GM20431 (cell line): Measurements from ENCODE around the gene SH2D7.

Experiments used
- in situ Hi-C: fragments of 300-500 bp; cut with MseI, MboI; formaldehyde crosslinking; loops from one replicate; pipeline ENCODE4 v1.15.0; 2020; ENCODE audit warnings: low sequenced_read_pairs; ENCODE audit not compliant: unreplicated experiment

Gene SH2D7

DNA sequence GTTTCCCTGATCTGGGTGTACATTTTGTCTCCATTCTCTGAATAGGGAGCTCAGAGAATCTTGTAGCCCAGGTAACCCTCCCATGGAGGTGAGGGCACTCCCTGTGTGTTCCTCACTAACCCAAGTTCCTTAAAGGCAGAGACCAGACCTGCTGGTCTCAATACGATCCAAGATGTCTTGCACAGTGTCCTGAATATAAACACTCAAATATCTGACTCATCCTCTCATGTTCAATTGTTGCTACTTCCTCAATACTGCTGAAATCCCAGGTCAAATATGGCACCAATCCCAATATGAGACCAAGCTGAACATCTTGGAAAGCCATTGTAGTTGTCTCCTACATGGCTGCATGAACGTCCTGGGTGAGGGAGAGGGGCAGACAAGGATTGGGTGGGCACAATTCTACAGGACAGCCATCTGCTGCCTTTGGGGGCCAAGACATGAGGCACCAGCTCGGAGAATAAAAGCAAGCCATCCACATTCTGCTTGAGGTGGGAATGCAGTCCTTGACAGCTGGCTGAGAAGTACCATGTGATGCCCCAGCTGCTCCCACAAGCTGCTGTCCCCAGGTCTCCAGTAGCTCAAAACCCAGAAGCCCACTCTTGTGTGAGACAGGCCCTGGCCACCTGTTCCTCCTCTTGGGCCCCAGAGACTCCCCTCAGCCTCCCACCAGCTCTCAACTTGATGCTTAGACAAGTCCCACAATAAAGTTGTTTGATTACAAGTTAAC is 33.1 kb upstream of the SH2D7 start:
- in situ Hi-C loops = no loop called here

DNA sequence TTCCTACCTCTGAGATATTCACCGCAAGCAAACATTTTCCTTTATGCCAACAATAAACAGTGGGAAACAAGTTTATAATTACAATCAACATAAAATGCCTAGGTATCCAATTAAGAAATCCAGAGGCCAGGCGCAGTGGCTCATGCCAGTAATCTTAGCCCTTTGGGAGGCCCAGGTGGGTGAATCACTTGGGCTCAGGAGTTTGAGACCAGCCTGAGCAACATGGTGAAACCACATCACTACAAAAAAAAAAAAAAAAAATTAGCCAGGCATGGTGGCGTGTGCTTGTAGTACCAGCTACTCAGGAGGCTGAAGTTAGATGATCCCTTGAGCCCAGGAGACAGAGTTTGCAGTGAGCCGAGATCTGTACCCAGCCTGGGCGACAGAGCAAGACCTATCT is 32.1 kb upstream of the SH2D7 start:
- in situ Hi-C loops = no loop called here

DNA sequence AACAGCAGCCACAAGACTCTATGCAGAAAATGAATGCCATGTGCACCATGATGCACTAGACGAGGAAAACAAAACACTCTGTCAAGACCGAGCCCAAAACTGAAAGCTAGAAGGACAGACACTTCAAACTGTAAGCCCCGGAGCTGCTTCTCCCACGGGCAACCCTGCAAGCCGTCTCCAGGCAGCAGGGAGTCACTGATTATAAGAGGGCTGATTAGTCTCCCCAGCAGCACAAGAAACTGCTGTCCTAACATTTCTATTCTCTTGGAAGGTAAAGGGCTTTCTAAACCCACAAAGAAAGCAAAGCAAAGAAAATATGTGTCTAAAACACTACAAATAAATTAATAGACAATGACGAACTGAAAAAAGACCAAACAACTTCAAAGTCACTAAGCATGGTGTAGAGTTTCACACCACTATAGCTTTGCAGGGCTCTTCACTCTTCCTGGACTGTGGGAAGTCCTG is 30.4 kb upstream of the SH2D7 start:
- in situ Hi-C loops = no loop called here

DNA sequence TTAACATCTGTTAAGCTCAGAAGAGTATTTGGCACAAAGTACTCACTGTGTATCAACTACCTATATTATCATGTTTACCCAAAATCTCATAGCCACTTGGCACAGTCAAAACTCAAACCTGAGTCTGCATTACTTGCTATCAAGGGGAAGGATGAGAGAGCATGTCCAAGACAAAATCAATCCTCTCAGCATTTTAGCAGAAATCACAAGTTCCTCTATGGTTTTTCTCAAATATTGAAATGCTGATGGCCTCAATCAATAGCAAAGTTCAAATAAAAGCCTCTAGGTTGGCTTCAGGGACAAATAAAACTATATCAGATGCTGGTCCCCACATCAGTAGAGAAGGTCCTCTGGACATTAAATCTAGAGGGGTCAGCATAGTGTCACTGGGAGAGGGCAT is 29.1 kb upstream of the SH2D7 start:
- in situ Hi-C loops = no loop called here

DNA sequence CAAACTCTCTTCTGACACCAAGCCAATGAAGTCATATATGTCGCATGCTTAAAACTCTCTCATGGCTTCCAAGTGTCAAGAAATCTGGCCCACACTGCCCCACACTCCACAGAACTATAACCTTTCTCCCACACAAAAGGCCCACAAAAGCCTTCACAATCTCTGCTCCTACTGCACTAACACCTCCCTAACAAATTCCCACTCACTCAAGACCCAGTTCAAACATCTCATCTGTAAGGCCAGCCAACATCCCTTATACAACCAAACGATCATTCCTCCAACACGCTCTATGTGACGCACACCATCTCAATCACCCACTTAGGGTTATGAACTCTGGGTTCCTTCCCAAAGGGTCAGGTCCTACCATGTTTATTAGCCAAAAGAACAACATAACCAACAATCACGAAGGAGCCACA is 28.4 kb upstream of the SH2D7 start:
- in situ Hi-C loops = no loop called here

DNA sequence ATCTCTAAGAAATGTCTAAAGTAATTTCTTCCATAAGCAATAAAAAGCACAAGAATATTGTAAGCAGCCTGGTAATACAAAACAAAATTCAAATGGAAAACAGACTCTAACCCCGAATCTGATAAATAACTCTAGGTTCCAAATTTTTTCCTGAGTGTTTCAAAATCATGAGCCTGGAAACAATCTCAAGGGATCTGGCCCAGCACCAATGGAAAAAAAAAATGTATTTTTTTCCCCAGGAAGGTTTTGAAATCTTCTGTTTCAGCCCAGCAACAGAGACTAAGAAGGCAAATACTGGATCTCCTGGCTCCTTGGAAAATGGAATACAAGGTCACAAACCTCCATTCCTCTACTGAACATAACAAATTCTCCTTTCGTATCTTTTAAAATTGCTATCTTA is 27.8 kb upstream of the SH2D7 start:
- in situ Hi-C loops = no loop called here

DNA sequence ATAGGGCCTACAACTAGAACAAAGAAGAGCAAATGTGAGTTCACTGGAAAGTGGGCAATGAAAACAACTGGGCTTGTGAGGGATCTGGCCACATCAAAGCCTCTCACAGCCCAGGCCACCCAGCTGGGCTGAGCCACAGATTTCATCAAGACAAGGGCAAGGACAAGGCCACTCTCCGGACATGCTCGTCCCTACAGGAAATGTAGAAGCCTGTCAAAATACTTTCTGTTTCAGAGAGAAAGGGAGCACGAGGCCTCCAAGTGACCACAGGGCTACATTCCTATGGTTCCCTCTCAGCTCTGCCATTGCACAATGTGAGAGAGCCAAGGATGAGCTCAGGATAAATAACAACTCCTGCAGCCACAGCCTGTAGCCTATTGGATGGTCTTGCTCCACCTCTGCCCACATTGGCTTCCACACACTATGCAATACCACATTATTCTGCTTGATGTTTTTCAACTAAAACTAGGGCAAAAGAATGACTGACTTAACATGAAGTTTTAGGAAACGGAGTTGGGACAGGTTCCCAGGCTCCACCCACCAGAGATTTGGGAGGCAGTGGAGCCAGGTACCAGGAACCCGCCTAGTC is 27.0 kb upstream of the SH2D7 start:
- in situ Hi-C loops = no loop called here

DNA sequence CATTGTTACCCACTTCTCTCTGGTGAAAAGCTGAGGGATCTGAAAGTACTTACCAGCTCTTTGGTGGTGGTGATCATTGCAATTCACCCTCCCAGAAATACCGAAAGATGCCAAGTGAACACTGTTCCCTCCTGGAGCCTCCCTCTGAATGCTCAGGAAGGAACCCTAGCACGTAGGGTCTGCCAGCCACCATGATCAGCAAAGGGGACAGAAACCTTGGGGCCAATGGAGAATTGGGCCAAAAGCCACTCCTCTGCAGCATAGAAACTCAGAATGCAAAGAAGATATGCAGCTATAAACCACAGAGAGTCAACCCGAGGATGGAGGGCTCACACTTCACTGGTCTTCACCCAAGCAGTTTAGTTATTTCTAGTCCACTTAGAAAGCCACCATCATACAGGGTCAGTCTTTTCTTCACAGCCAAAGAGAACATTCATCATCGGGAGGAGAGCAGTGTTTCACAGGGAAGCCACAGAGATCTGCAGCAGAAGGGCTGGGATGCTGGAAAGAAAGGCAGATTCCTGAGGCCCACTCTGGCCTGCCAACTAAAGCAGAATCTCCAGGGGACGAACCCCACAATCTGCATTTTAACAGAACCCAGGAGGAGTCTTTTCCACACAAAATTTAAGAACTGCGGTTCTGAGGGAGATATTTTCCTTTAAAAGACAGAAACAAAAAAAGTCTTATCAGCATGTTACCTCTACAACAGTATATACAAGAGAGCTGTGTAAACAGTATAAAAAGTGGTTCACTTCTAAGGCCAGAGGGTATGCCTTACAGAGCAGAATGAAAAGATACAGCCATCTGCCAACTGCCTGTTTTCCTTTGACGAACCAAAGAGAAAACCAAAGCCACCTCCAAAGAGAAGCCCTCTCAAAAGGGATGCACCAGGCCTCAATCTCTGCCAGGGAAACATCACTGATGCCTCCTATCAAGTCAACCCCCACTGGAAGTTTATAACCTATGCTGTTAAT is 26.1 kb upstream of the SH2D7 start:
- in situ Hi-C loops = no loop called here

DNA sequence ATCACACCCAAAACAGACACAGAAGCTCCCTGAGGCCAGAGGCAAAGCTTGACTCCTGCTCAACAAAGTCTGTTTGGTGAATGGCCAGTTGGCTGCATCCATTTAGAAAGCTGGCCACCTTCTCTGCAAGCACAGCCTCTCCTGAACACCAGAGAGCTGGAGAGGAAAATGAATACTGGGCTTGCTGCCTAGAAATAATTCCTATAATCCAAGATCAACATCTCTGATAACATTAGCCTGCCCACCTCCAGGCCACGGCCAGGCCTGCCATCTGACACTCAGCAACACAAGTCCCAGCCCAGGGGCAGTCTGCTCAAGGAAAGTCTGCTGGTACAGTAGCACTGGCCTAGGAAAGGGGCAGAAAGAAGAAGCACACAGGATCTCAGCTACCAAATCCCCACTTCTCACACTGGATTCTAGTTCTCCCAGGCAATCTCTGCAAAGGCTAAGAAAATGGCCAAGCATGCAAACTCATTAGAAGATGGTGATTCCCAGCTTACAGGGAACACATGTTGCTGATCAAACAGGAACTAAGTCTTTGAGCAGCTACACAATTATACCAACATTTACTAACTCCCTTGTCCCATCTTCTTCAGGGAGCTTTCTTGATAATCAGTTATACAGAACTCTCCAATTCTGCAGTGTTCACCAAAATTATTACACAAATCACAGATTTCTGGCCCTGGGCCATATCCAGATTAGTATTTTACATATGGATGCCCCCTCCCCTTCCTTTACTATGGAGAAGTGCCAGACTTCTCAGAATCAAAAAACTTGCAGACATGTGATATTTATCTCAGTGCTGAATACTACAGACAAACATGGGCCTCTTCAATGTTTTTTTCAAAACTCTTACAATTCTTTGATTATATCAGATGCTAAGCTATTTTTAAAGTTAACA is 24.8 kb upstream of the SH2D7 start:
- in situ Hi-C loops = no loop called here

DNA sequence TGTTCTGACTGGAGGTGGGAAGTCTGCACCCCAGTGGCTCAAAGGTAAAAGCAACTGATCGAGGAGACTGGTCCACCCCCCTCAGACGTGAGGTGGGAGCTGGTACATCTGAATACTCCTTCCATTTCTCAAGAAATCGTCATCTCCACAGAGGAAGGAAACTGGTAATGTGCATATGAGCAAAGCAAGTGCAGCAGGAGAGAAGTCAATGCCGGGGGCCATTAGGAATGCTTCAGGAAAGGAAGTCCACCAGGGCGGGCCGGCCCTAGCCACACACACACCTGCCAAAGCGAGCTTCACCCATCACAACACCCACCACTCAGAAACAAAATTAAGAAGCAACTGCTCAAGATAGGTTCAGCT is 23.3 kb upstream of the SH2D7 start:
- in situ Hi-C loops = no loop called here

DNA sequence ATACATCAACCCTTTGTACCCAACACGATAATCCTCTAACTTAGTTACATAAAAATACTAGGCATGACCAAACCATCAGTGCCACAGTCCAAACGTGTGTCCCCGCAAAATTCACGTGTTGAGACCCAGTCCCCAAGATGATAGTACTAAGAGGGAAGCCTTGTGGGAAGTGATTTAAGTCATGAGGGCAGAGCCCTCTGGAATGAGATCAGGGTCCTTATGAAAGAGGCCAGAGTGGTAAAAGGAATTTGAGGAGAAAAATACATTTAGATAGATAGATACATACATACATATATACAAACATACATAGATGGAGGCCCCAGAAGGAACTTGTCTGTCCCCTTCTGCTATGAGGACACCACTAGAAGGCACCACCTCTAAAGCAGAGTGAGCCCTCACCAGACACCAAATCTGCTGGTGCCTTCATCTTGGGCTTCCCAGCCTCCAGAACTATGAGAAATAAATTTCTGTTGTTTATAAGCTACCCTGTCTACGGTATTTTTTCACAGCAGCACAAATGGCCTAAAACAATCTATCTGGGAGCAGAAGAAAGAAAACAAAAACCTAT is 22.8 kb upstream of the SH2D7 start:
- in situ Hi-C loops = no loop called here

DNA sequence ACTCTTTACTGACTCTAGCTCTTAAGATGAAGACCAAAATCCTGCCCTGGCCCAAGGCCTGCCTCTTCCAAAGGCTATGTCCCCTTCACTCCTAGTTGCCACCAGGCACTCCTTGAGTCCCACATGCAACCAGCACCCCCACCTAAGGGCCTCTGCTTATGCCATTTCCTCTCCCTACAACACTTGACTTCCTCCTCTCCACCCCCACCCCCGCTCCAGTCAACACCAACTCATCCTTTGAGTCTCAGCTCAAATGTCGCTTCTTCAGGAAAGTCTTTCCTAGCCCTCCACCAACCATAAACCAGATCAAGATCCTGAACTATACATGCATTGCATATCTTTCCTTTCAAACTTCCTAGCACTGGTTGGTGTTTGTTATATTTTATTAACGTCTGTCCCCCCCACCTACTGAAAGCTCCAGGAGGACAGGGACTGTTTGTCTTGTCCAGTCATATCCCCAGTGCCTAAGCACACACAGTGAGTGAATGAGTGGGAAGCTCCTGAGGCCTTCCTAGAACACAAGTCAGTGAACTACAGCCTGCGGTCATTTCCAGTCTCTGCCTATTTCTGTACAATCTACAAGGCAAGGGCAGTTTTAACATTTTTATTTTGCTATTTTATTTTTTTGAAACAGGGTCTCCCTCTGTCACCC is 22.2 kb upstream of the SH2D7 start:
- in situ Hi-C loops = no loop called here

DNA sequence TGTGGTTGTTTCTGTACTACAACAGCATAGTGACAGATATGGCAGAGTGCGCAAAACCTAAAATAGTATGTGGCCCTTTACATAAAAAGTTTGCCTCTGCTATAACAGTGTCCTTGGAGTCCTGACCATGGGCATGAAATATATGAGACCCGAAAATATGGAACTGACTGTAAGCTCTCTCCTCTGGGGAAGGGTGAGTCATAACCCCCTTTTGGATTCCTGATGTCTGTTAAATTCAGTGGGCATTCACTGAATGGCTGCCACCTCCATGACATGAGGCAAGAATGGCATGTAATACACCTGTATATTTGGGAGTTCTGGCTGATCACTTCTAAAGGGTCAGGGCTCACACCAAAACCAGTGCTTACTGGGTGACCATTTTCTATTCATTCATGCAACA is 21.0 kb upstream of the SH2D7 start:
- in situ Hi-C loops = no loop called here

DNA sequence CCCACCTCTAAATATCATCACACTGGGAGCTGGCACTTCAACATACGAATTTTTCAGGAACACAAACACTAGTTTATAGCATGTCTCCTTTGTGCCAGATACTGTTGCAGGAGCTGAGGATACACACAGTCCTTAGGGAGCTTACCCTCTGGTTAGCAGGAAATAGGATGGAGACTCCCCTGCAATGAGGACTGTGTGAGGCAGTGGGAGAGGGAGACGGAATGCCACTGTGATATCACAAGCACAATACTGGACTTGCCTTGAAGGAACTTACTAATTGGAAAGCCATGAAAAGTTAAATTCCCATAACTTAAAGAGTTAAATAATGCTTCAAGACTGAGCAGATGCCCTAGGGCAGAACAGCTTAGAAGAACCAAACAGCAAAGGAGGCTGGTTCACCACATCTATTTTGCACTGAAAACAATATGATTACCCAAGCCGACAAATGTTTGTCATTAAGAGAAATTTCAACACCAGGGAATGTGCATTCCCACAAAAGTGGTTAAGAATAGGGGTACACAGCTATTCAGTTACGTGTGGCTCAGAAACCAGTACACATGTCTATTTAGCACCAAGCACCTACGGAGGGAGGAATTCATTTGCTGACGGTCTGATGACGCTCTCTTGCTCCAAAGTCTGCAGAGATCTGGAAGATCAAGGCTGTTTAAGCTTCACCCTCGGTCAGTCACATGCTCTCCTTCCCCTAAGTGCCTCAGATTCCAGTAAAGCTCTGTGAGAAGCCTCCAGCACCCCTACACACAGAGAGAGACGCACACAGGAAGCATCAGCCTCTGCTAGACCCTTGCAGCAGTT is 20.1 kb upstream of the SH2D7 start:
- in situ Hi-C loops = no loop called here

DNA sequence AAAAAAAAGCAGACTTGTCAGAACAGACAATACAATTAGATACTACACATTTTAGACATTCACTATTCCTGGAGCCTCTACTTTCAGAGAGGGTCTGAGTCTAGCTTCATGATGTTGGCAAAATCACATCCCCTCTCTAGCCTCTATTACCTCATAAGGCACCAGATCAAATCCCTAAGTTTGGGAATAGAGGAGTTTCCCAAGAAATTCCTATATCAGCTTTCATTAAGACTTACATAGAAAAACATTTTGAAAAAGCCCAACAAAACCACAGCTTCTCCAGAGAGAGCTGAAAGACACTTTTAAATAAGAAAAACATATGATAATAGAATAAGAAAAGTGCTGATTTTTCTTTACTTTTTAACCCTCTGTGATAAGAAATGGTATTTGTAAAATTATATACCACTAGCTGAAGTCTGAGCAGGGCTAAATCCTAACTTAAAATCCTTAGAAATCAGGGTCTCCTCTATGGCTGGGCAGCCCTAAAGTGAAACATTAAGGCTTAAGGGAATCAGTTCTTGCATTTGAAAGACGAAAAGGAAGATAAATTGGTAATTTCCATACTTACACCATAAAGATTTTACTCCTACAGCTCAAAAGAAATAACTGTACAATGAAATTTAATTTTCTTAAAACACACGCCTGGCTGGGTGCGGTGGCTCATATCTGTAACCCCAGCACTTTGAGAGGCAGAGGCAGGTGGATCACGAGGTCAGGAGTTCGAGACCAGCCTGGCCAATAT is 19.1 kb upstream of the SH2D7 start:
- in situ Hi-C loops = no loop called here

DNA sequence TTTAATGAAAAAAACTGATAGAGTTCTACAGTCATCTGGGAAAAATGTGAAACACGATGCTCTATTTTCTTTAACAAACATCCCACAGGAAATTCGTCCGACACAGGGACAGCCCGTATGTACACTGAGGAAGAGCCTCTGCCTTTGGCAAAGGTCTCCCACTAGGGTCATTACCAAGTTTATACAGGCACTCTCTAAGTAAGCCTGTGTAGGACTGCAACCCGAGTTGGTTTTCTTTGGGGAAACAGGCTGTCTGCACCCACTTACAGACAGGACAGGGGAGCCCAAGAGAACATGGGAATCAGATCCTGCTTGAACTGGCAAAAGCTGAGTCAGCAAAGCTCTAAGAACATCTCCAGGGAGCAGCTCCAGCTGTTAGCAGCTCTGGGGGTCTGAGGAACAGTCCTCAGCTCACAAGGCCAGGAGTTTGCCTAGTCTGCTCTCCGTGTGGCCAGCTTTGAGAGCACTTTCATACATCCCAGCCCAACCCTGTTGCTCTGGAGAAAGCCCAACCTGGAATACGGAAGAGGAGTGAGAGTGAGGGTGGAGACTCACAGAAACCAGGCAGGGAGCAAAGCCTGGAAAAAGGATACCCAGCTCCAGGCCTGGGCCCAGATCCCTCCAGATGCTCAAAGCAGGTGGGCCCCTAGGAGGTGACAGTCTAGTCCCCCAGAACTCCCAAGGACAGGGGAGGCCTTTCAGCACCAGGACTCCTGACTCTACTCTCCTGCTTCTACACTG is 16.7 kb upstream of the SH2D7 start:
- in situ Hi-C loops = no loop called here
